Caco-2 (cell line): ENCODE results near the gene LARP4B. TPM values are rescaled to one million over a fixed set of nuclear protein-coding genes. Genes with fewer than 3 reads are reported as not detected.

Experiments used
- BruUV-seq: library from RNA; stranded (reverse); fragments of 400-500 nt; replicated peaks from 2 replicates; lab custom pipeline; 2021; lab: Mats Ljungman, UMichigan
- CTCF ChIA-PET: fragments of 300-600 bp; sonication (Branson Sonifier 250); formaldehyde crosslinking; loops from one replicate; lab custom pipeline; 2022; ENCODE audit warnings: antibody characterized with exemption; lab: Charles Lee
- POLR2A ChIA-PET: fragments of 300-600 bp; sonication (Branson Sonifier 250); formaldehyde crosslinking; loops from one replicate; lab custom pipeline; 2022; ENCODE audit warnings: antibody characterized with exemption; lab: Charles Lee
- DNase-seq, 2 experiments: peaks; one replicate each; pipeline versions ENCODE4 v3.0.0 to v3.0.0-alpha.2; 2020 to 2022
- H3K27me3 ChIP-seq: replicated peaks from 2 replicates; pipeline ENCODE4 v1.6.0; 2011; ENCODE audit warnings: low read length; ENCODE audit not compliant: control insufficient read depth, insufficient read depth
- H3K36me3 ChIP-seq: 2 replicates; pipeline ENCODE4 v1.5.1; 2011; ENCODE audit warnings: low read length; ENCODE audit not compliant: control insufficient read depth, insufficient read depth
- H3K4me1 ChIP-seq: fragments of 250-450 bp; sonication (Bioruptor Pico); 2 replicates; pipeline ENCODE4 v1.5.1; 2020; ENCODE audit warnings: mild to moderate bottlenecking
- H3K4me3 ChIP-seq: 2 replicates; pipeline ENCODE4 v1.5.1; 2011; ENCODE audit warnings: low read depth, mild to moderate bottlenecking, control low read depth, low read length
- H3K9me3 ChIP-seq: fragments of 250-450 bp; sonication (Bioruptor Pico); 2 replicates; pipeline ENCODE4 v1.5.1; 2020; ENCODE audit warnings: mild to moderate bottlenecking, moderate library complexity
- H3K27ac Mint-ChIP-seq: one replicate; pipeline ENCODE4 v1.8.0; 2022; ENCODE audit warnings: mixed read lengths; ENCODE audit not compliant: unreplicated experiment
- H3K27me3 Mint-ChIP-seq: one replicate; pipeline ENCODE4 v1.8.0; 2022; ENCODE audit warnings: mixed read lengths; ENCODE audit not compliant: insufficient read depth, unreplicated experiment
- H3K36me3 Mint-ChIP-seq: one replicate; pipeline ENCODE4 v1.8.0; 2022; ENCODE audit warnings: mild to moderate bottlenecking, mixed read lengths; ENCODE audit not compliant: insufficient read depth, unreplicated experiment
- H3K4me1 Mint-ChIP-seq: one replicate; pipeline ENCODE4 v1.8.0; 2022; ENCODE audit warnings: low read depth, mixed read lengths; ENCODE audit not compliant: unreplicated experiment
- H3K4me3 Mint-ChIP-seq: one replicate; pipeline ENCODE4 v1.8.0; 2022; ENCODE audit warnings: mild to moderate bottlenecking, moderate library complexity, mixed read lengths; ENCODE audit not compliant: unreplicated experiment
- H3K9me3 Mint-ChIP-seq: one replicate; pipeline ENCODE4 v1.8.0; 2022; ENCODE audit warnings: mixed read lengths; ENCODE audit not compliant: unreplicated experiment
- CTCF ChIP-seq, 2 experiments: fragments of 200-600 bp in 1 of 2; IDR thresholded peaks; 1 replicate in 1 of 2; 2 replicates in 1 of 2; pipeline versions ENCODE4 v1.5.1 to v1.8.0; 2011 to 2022; ENCODE audit warnings: antibody characterized with exemption in 1 of 2, control low read depth in 1 of 2, inconsistent platforms in 1 of 2, low read depth in 1 of 2, low read length in 1 of 2, mild to moderate bottlenecking in 1 of 2, moderate library complexity in 1 of 2; ENCODE audit not compliant: insufficient read depth in 1 of 2, severe bottlenecking in 1 of 2, unreplicated experiment in 1 of 2
- intact Hi-C: fragments of 100-400 bp; cut with micrococcal nuclease; formaldehyde crosslinking; loops from one replicate; pipeline ENCODE4 v1.10.0; 2022; ENCODE audit not compliant: unreplicated experiment
- total RNA-seq: library from RNA; stranded (reverse); gene quantifications from 2 replicates; pipeline ENCODE4 v1.2.3, GENCODE V29; 2022

The LARP4B gene
- total RNA-seq, 1 experiment from 2014 or later: 235 TPM

DNA sequence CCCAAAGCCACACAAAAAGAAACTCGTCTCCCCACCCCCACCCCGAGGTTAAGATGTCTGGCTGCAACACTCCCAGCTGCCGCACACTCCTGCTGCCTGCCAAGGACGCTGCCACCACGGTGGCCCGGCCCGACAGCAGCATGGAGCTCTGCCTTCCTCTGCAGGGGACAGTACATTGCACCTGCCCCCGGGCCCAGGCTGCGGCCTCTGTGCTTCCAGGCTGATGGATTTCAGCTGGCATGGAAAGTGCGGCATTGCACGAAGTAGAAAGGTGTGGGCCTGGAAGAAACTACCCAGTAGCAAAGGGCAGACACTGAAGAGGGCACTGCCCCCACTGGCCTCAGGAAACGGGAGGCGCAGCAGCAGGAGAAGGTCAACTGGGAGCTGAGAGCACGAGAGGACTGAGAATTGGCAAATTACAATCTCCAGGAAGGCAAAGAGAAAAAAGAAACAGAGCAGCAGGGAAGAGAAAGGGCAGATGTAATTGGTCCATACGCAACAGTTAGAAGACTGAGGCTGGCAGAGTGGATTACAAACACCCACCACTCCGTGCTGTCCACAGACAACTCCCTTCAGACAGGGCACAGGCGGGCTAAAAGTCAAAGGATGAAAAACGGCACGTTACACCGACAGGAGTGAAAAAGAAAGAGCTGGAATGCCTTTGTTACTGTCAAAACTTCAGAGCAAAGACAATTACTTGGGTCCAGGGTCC, 124.9 kb downstream of the LARP4B start:
- H3K36me3 ChIP-seq: peaks cover 8% of the 10 kb centered on the region
- CTCF ChIA-PET: no interaction called here
- no peaks in the 10 kb centered on the region for H3K27me3 ChIP-seq
- H3K4me3 ChIP-seq: no peak overlapping the region
- peak overlapping the region; percentile 19 for H3K27ac Mint-ChIP-seq
- no peaks in the 10 kb centered on the region for H3K4me1 ChIP-seq
- no TSS peak for BruUV-seq
- H3K4me3 Mint-ChIP-seq: no peak overlapping the region
- POLR2A ChIA-PET: no interaction called here
- TF ChIP-seq CTCF (IDR thresholded peaks at IDR 0.05; ENCODE audit: insufficient read depth in 1 of 2, low read depth in 1 of 2, low read length in 1 of 2, severe bottlenecking in 1 of 2, unreplicated experiment in 1 of 2): no peak
- DNase-seq: peak in 1 of 2 experiments; percentile 35
- H3K36me3 Mint-ChIP-seq: peaks cover 99% of the 10 kb centered on the region
- intact Hi-C loops: no loop called here
- H3K9me3 ChIP-seq: no peaks in the 10 kb centered on the region
- no peaks in the 10 kb centered on the region for H3K9me3 Mint-ChIP-seq
- no peaks in the 10 kb centered on the region for H3K27me3 Mint-ChIP-seq
- H3K4me1 Mint-ChIP-seq: no peaks in the 10 kb centered on the region

DNA sequence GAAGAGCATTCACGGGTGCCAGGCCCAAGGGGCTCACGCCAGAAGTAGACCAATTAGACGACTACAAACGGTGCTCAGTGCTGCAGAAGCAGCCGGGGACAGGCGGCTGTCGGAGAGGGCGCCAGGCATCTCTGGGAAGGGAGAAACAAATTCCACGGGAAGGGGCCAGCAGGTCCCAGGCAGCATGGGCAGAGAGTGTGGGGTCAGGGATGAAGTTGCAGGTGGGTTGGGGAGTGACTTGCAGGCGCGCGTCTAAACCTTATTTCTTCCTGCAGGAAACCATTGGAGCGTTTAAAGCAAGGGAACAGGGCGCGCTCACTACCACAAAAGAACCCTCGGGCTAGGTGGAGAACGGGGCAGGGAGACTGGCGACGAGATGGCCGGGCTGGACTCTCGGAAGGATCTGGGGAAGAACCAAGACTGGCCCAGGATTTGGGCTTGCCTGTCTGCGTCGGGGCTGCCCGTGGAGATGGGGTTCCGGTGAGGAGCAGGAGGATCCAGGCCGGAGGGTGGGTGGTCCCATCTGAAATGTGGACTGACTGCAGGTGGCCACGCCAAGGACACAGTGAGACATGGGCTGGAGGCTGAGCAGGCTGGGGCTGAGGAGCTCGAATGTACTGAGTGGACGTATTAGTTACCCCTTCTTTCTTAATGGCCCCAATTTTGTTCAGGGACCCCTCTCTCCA, 125.7 kb downstream of the LARP4B start:
- Mint-ChIP-seq H3K36me3 (peaks cover 100% of the 10 kb centered on the region), H3K27me3 (no peaks in the 10 kb centered on the region), H3K9me3 (peaks cover under 1% of the 10 kb centered on the region), H3K4me1 (no peaks in the 10 kb centered on the region), H3K27ac (peak overlapping the region; percentile 39), H3K4me3 (peak overlapping the region; percentile 35)
- no peak for DNase-seq
- H3K36me3 ChIP-seq: peaks cover 8% of the 10 kb centered on the region
- H3K4me3 ChIP-seq: no peak overlapping the region
- BruUV-seq: no TSS peak
- no peaks in the 10 kb centered on the region for H3K9me3 ChIP-seq
- intact Hi-C loops: no loop called here
- CTCF ChIA-PET: no interaction called here
- no peak for TF ChIP-seq CTCF (IDR thresholded peaks at IDR 0.05; ENCODE audit: insufficient read depth in 1 of 2, low read depth in 1 of 2, low read length in 1 of 2, severe bottlenecking in 1 of 2, unreplicated experiment in 1 of 2)
- POLR2A ChIA-PET: no interaction called here
- no peaks in the 10 kb centered on the region for H3K27me3 ChIP-seq
- no peaks in the 10 kb centered on the region for H3K4me1 ChIP-seq

- no peak for TF ChIP-seq CTCF (IDR thresholded peaks at IDR 0.05; ENCODE audit: insufficient read depth in 1 of 2, low read depth in 1 of 2, low read length in 1 of 2, severe bottlenecking in 1 of 2, unreplicated experiment in 1 of 2)
- CTCF ChIA-PET: no interaction called here
- BruUV-seq: no TSS peak
Observed at GRCh38 chr10:804787-805619, 126.5 kb downstream of the LARP4B start.

More at GRCh38 chr10:804787-805619, 126.5 kb downstream of the LARP4B start:
- Mint-ChIP-seq H3K27ac (peak overlapping the region; percentile 59), H3K36me3 (peaks cover 100% of the 10 kb centered on the region), H3K9me3 (peaks cover 8% of the 10 kb centered on the region), H3K4me1 (no peaks in the 10 kb centered on the region), H3K4me3 (peak overlapping the region; percentile 35), H3K27me3 (no peaks in the 10 kb centered on the region)
- peaks cover 8% of the 10 kb centered on the region for H3K36me3 ChIP-seq
- POLR2A ChIA-PET: no interaction called here
- no peaks in the 10 kb centered on the region for H3K27me3 ChIP-seq
- intact Hi-C loops: no loop called here
- no peaks in the 10 kb centered on the region for H3K4me1 ChIP-seq
- H3K9me3 ChIP-seq: no peaks in the 10 kb centered on the region; the same call in 1 of the 2 replicates
- H3K4me3 ChIP-seq: no peak overlapping the region
- DNase-seq: peak in 1 of 2 experiments; percentile 37
